PC-3 (cell line): Measurements from ENCODE around the gene PUDP.

Experiments
- EZH2 ChIP-seq: fragments of 300-600 bp; sonication (generic); IDR thresholded peaks from one replicate; pipeline ENCODE4 v1.6.1; 2017; ENCODE audit warnings: antibody characterized with exemption, mild to moderate bottlenecking, low read length; ENCODE audit not compliant: unreplicated experiment
- TF ChIP-seq, protein P1 (sequence below): fragments of 300-600 bp; sonication (generic); conservative IDR thresholded peaks from 2 replicates; pipeline ENCODE4 v1.5.1; 2017; ENCODE audit warnings: antibody characterized with exemption, low read depth, mild to moderate bottlenecking, low read length

DNA sequence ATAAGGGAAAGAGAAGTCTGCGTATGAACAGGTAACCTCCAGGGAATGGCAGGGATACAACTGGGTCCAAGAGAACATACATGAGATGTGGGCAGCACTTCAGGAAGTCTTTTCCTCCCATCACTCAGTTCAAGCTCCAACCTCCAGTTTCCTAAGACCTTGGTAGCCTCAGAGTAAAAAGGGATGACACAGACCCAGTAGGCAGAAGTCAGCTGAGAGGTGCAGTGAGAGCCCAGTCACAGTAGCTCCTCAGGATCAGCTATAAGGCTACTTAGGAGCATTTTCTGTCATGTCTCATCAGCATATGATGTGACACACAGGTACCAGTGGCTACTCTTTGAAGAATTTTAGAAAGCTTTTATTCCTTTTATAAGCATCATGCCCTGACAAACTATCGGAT lies 13.0 kb downstream of the PUDP start:
- TF ChIP-seq, protein P1, sequence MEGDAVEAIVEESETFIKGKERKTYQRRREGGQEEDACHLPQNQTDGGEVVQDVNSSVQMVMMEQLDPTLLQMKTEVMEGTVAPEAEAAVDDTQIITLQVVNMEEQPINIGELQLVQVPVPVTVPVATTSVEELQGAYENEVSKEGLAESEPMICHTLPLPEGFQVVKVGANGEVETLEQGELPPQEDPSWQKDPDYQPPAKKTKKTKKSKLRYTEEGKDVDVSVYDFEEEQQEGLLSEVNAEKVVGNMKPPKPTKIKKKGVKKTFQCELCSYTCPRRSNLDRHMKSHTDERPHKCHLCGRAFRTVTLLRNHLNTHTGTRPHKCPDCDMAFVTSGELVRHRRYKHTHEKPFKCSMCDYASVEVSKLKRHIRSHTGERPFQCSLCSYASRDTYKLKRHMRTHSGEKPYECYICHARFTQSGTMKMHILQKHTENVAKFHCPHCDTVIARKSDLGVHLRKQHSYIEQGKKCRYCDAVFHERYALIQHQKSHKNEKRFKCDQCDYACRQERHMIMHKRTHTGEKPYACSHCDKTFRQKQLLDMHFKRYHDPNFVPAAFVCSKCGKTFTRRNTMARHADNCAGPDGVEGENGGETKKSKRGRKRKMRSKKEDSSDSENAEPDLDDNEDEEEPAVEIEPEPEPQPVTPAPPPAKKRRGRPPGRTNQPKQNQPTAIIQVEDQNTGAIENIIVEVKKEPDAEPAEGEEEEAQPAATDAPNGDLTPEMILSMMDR, result no peak
- TF ChIP-seq EZH2, result no peak
